Glutamatergic neuron (in vitro differentiated cells): ENCODE data around the gene CLMN. TPM values are rescaled to one million over a fixed set of nuclear protein-coding genes. Genes with fewer than 3 reads are reported as not detected.

Source experiments
- DNase-seq: peaks from one replicate; pipeline ENCODE4 v3.0.0; 2022
- H3K27ac Mint-ChIP-seq: one replicate; pipeline ENCODE4 v1.8.0; 2020; ENCODE audit warnings: mild to moderate bottlenecking, mixed read lengths, inconsistent platforms; ENCODE audit not compliant: unreplicated experiment
- H3K27me3 Mint-ChIP-seq: one replicate; pipeline ENCODE4 v1.8.0; 2020; ENCODE audit warnings: mild to moderate bottlenecking, moderate library complexity, mixed read lengths, inconsistent platforms; ENCODE audit not compliant: unreplicated experiment
- H3K36me3 Mint-ChIP-seq: one replicate; pipeline ENCODE4 v1.8.0; 2020; ENCODE audit warnings: mild to moderate bottlenecking, mixed read lengths, inconsistent platforms; ENCODE audit not compliant: unreplicated experiment
- H3K4me1 Mint-ChIP-seq: one replicate; pipeline ENCODE4 v1.8.0; 2020; ENCODE audit warnings: mild to moderate bottlenecking, low read depth, mixed read lengths, inconsistent platforms; ENCODE audit not compliant: unreplicated experiment
- H3K4me3 Mint-ChIP-seq: one replicate; pipeline ENCODE4 v1.8.0; 2020; ENCODE audit warnings: mild to moderate bottlenecking, mixed read lengths, inconsistent platforms; ENCODE audit not compliant: unreplicated experiment
- H3K9me3 Mint-ChIP-seq: one replicate; pipeline ENCODE4 v1.8.0; 2020; ENCODE audit warnings: mild to moderate bottlenecking, moderate library complexity, mixed read lengths, inconsistent platforms; ENCODE audit not compliant: unreplicated experiment
- CTCF ChIP-seq: fragments of 200-600 bp; sonication (generic); IDR thresholded peaks from one replicate; pipeline ENCODE4 v1.5.0; 2021; ENCODE audit not compliant: partially characterized antibody, unreplicated experiment
- total RNA-seq: library from RNA; stranded (reverse); fragmentation: NEBNext Ultra II Directional; extraction: Animal tissue kit (Norgen Biotek cat#: 25700); gene quantifications from one replicate; pipeline ENCODE4 v1.2.1, GENCODE V29; 2021; ENCODE audit not compliant: unreplicated experiment

CLMN gene
- total RNA-seq, 1 donor from 2014 or later, result 17.6 TPM

- Mint-ChIP-seq H3K36me3 (peaks cover 7% of the 10 kb centered on the region), H3K4me3 (no peak overlapping the region), H3K27ac (no peak overlapping the region), H3K27me3 (no peaks in the 10 kb centered on the region), H3K9me3 (peaks cover 2% of the 10 kb centered on the region), H3K4me1 (peaks cover 2% of the 10 kb centered on the region)
- no peak for DNase-seq
- TF ChIP-seq CTCF, result no peak
Observed at GRCh38 chr14:95189367-95190132, 130.2 kb downstream of the CLMN start.

GRCh38 chr14:95188380-95188779, 131.3 kb downstream of the CLMN start:
- H3K27me3 Mint-ChIP-seq, result no peaks in the 10 kb centered on the region

GRCh38 chr14:95185767-95186392, 133.8 kb downstream of the CLMN start:
- peaks cover 2% of the 10 kb centered on the region for H3K9me3 Mint-ChIP-seq
- no peak overlapping the region for H3K27ac Mint-ChIP-seq
- no peaks in the 10 kb centered on the region for H3K27me3 Mint-ChIP-seq
- peaks cover 14% of the 10 kb centered on the region for H3K4me1 Mint-ChIP-seq
- no peak for DNase-seq
- no peak overlapping the region for H3K4me3 Mint-ChIP-seq
- TF ChIP-seq CTCF, result no peak
- peaks cover 7% of the 10 kb centered on the region for H3K36me3 Mint-ChIP-seq

More at GRCh38 chr14:95188380-95188779, 131.3 kb downstream of the CLMN start:
- peaks cover 2% of the 10 kb centered on the region for H3K9me3 Mint-ChIP-seq
- H3K4me3 Mint-ChIP-seq, result no peak overlapping the region
- no peak overlapping the region for H3K27ac Mint-ChIP-seq
- peaks cover 2% of the 10 kb centered on the region for H3K4me1 Mint-ChIP-seq
- no peak for DNase-seq
- peaks cover 7% of the 10 kb centered on the region for H3K36me3 Mint-ChIP-seq
- no peak for TF ChIP-seq CTCF

GRCh38 chr14:95185033-95185766, 134.5 kb downstream of the CLMN start:
- no peak overlapping the region for H3K4me3 Mint-ChIP-seq
- no peak overlapping the region for H3K27ac Mint-ChIP-seq
- H3K27me3 Mint-ChIP-seq, result no peaks in the 10 kb centered on the region
- DNase-seq, result no peak
- no peak for TF ChIP-seq CTCF
- H3K4me1 Mint-ChIP-seq, result peaks cover 14% of the 10 kb centered on the region
- H3K9me3 Mint-ChIP-seq, result peaks cover 2% of the 10 kb centered on the region
- peaks cover 7% of the 10 kb centered on the region for H3K36me3 Mint-ChIP-seq
